ENCODE results near the gene PTPRM.

DNA sequence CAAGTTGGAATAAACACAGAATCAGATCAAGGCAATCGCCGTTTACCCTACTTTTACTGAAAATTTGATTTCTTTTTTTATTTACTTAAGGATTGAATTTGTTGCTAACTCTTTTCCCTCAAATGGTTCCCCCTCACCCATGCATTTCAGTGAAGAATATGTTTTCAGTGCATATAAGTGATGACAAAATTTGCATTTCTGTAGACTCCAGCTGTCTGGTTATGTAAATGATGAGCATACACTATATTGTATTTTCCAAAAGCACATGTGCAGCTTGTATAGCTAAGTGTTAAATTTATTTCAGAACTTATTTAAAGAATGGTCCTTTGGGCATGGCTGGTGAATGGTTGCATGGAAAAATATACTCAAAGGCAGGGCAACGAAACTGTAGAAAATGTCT is 437.7 kb downstream of the PTPRM start:
- TF ChIP-seq POLR2AphosphoS5 (IDR thresholded peaks at IDR 0.05) (no peak), POLR2A (IDR thresholded peaks at IDR 0.05; ENCODE audit: low read depth) (no peak)

All from esophagus muscularis mucosa (tissue), 2 donors.